Ramos (cell line): ENCODE measurements around the gene SULF2.
"Not testable (repeated sequence)": the region's sequence is repeated elsewhere in the genome, so short reads cannot be mapped to it uniquely, and the experiment has no call there.

ENCODE experiments used
- in situ Hi-C: fragments of 300-500 bp; cut with MboI; formaldehyde crosslinking; loops from one replicate; pipeline ENCODE4 v1.14.3; 2022; ENCODE audit warnings: low sequenced_read_pairs; ENCODE audit not compliant: unreplicated experiment

The SULF2 gene

DNA sequence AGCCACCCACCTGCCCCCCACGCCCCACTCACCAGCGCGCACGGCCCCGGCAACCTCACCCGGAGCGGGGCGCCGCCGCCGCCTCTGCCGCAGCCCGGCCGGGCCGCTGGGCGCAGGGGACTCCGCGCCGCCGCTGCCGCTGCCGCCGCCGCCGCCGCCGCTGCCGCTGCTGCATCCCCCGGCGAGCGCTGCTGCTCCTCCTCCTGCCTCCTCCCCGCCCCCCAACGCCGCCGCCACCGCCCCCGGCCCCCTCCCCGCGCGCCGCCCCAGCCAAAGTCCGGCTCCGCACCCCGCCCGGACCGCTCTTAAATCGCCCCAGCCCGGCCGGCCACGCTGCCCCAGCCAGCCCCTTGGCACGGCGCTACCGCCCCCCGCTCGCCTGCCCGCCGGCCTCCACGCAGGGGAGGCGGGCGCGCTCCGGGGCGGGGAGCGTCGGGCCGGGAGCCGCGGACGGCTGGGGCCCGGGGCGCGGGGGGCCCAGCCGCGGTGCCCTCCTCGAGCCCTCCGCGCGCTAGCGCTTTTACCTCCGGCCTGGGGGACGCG is at the start of gene SULF2:
Gene SULF2, minus strand, starts transcription at position 171 of the 543 bp plus-strand sequence. CDS start 28,118 bp downstream, outside the sequence.
- in situ Hi-C loops, result no loop called here

DNA sequence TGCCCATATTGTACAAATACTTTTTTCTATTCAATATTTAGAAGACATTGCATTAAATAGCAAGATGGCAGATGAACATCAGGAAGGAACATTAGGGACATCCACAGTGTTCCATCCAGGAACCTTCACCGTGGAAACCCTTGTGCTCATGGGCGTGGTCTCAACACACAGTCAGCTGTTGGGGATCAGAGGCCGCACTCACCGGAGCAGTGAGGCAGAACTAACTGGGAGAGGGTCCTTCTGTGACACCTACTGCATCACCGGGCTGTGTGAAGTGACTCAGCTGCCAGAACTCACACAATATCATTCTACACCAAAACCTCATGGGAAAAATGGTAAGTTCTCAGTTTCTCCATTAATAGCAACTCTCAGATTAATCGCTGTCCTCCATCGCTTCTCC is 46.4 kb upstream of the SULF2 start:
- in situ Hi-C loops, result not testable (repeated sequence)

DNA sequence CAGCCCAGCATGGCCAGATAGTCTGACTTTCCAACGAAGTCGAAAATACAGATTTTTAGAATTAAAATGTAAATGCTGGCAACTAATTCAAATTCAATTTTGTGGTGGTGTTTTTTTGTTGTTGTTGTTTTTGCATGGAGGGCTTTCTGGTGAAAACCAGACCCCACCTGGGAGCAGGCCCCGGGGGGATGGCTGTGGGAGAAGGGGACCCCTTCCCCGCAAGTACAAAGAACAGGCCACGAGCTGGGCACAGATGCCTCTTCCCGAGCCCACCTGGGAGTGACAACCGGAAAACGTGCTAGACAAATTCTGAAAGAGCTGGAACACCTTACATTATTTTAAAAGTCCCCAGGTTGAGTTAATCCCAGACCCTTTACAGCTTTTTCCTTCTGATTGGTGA is 41.4 kb upstream of the SULF2 start:
- in situ Hi-C loops, result not testable (repeated sequence)

- in situ Hi-C loops, result not testable (repeated sequence)
Measured at GRCh38 chr20:47826006-47826405, 40.7 kb upstream of the SULF2 start.

GRCh38 chr20:47825011-47825762 is 39.9 kb upstream of the SULF2 start:
- in situ Hi-C loops, result no loop called here

DNA sequence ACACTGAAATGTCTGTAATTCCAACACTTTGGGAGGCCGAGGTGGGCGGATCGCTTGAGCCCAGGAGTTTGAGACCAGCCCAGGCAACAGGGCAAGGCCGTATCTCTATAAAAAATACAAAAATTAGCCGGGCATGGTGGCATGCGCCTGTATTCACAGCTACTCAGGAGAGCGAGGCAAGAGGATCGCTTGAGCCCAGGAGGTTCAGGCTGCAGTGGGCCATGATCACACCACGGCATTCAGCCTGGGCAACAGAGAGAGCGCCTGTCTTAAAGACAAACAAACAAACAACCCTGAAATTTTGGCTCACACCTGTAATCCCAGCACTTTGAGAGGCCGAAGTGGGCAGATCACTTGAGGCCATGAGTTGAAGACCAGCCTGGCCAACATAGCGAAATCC is 38.7 kb upstream of the SULF2 start:
- in situ Hi-C loops, result loop anchor here (5.0 kb wide), 1 partner anchor 73 kb away; no protein-coding TSS in a partner anchor

DNA sequence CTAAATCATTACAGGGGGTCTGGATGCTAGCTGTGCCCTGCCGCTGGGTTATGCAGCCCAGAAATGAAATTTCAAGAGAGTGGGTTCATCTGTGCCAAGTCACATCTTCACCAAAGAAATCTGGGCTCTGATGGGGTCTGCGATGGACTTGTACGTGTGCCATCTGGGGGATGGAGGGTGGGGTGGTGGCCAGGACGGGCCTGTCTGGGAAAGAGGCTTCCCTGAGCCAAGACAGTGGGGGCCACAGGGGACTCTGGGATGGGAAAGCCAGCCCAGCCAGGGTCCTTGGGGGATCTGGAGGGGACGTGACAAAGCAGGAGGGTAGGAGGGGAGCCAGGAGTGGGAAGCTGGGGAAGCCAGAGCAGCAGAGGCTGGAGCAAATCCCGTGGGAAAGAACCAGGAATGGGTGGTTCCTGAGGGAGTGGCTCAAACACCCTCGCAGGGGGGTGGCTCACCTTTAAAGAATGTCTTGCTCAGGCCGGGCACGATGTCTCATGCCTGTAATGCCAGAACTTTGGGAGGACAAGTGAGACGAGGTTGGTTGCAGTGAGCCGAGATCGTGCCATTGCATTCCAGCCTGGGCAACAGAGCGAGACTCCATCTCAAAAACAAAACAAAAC is 36.3 kb upstream of the SULF2 start:
- in situ Hi-C loops, result loop anchor here (5.0 kb wide), 1 partner anchor 76 kb away; no protein-coding TSS in a partner anchor

GRCh38 chr20:47818996-47819609 is 33.8 kb upstream of the SULF2 start:
- in situ Hi-C loops, result no loop called here

DNA sequence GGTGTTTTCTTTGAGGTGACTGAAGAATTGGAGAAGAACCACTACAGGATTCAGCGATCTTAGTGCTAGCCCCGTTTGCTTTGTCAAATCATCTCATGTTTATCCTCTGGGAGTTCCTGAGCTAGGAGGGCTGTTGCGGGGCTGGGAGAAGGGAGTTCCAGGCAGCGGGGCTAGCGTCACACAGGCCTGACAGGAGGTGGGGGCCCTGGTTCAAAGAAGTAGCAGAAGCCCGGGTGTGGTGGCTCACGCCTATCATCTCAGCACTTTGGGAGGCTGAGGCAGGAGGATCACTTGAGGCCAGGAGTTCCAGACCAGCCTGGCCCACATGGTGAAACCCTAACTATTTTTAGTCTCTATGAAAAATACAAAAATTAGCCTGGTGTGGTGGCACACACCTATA is 33.2 kb upstream of the SULF2 start:
- in situ Hi-C loops, result no loop called here

GRCh38 chr20:47818016-47818415 is 32.7 kb upstream of the SULF2 start:
- in situ Hi-C loops, result no loop called here

- in situ Hi-C loops, result no loop called here
Measured at GRCh38 chr20:47817573-47817972, 32.3 kb upstream of the SULF2 start.

- in situ Hi-C loops, result no loop called here
Measured at GRCh38 chr20:47816487-47817451, 31.5 kb upstream of the SULF2 start.

- in situ Hi-C loops, result no loop called here
Measured at GRCh38 chr20:47815866-47816265, 30.6 kb upstream of the SULF2 start.

DNA sequence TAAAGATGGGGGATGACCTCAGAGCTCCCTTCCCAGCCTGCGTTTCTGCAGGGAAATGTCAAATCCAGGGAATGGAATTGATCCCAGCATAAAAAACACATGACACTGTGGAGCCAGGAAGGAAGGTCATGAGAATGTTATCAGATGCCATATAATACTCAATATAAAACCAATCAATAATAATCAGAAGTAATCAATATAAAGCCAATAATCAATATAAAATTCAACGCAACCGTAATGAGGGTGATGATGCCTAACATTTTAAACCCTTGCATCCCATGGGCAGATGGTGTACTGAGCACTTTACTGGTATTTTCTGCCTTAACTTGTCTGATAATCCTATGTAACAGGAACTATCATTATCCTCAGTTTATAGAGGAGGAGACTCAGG is 30.1 kb upstream of the SULF2 start:
- in situ Hi-C loops, result no loop called here

DNA sequence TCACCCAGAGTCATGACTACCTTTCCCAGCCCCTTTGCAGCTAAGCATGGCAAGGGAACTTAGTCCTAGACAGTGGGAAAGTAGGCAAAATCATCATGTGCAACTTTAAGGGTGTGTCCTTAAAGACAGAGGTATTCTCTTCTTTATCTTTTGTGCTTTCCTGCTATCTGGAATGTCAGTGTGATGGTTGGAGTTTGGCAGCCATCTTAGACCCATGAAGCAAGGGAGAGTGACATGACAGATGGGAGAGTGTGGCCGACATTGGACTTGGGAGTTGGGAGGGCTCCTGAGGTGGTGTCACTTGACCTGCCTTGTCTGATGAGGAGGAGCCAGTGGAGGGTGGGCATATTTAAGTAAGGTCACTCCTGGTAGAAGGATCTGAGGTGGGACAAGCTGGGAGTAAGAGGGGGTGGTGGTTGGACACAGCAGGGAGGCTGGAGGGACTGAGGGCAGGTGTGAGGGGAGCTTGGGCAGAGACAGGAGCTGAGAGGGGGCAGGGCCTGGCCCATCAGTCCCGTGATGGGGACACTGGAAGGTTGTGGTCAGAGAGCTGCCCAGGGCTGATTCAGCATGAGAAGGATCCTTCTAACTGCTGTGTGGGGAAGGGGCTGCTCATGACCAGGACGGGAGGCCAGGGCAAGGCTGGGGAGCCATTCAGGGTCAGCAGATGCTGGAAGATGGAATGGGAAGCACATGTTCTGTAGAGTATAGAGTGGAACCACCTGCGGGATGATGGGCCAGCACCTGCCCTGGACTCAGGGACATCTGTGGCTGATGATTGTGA is 29.5 kb upstream of the SULF2 start:
- in situ Hi-C loops, result no loop called here

GRCh38 chr20:47810721-47811347 is 25.6 kb upstream of the SULF2 start:
- in situ Hi-C loops, result no loop called here

DNA sequence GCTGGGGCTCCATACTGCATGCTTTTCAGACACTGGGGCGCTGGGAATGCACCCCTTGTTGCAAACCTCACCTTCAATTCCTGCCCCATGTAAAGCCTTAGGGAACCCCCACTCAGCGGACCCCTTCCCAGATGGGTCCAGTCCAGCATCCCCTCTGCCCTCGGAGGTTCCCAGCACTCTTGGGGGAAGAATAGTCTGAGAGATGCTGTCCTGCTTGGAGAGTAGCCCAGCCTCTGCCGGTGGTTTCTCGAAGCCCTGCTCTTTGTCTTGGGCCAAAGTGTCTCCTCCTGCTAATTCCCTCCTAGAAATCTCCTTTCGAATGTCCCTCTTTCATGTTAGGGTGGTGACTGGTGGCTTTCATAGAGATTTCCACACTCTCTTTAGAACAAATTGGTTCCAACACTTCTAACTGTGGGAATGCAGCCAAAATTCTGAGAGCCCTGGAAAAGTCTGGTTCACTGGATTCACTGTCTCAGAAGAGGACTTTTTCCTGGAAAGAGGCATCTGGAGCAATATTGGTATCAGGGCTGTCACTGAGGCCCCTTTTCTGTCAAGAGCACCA is 24.9 kb upstream of the SULF2 start:
- in situ Hi-C loops, result no loop called here

- in situ Hi-C loops, result no loop called here
Measured at GRCh38 chr20:47809161-47809960, 24.1 kb upstream of the SULF2 start.
